Astrocyte (in vitro differentiated cells and primary cell): Measurements from ENCODE around the gene PRKG1. TPM values are rescaled to one million over a fixed set of nuclear protein-coding genes. Genes with fewer than 3 reads are reported as not detected.
"Not testable (repeated sequence)": the region's sequence is repeated elsewhere in the genome, so short reads cannot be mapped to it uniquely, and the experiment has no call there.

Source experiments
- DNase-seq: peaks from one replicate; pipeline ENCODE4 v3.0.0-alpha.2; 2010; ENCODE audit warnings: low read depth
- FAIRE-seq: peaks from 2 replicates; lab custom pipeline; 2011; peaks lifted over from hg19 to GRCh38; lab: Jason Lieb, UNC
- H2AFZ ChIP-seq: 2 replicates; pipeline ENCODE4 v1.6.0; 2012; ENCODE audit warnings: low read depth, low read length, inconsistent platforms
- H3K27ac ChIP-seq: 2 replicates; pipeline ENCODE4 v1.5.1; 2011; ENCODE audit warnings: low read depth, low read length, inconsistent platforms
- H3K27me3 ChIP-seq: 2 replicates; pipeline ENCODE4 v1.6.0; 2011; ENCODE audit warnings: low read length, inconsistent platforms; ENCODE audit not compliant: insufficient read depth
- H3K36me3 ChIP-seq: 2 replicates; pipeline ENCODE4 v1.5.1; 2011; ENCODE audit warnings: low read length, inconsistent platforms; ENCODE audit not compliant: insufficient read depth
- H3K4me1 ChIP-seq: 2 replicates; pipeline ENCODE4 v1.5.1; 2011; ENCODE audit warnings: low read length, inconsistent platforms; ENCODE audit not compliant: insufficient read depth
- H3K4me2 ChIP-seq: 2 replicates; pipeline ENCODE4 v1.6.0; 2012; ENCODE audit warnings: low read length, inconsistent platforms
- H3K4me3 ChIP-seq: 2 replicates; pipeline ENCODE4 v1.5.1; 2011; ENCODE audit warnings: low read depth, mild to moderate bottlenecking, low read length, inconsistent platforms; ENCODE audit not compliant: insufficient read depth
- H3K79me2 ChIP-seq: 2 replicates; pipeline ENCODE4 v1.6.0; 2012; ENCODE audit warnings: mild to moderate bottlenecking, low read length, inconsistent platforms; ENCODE audit not compliant: insufficient read depth
- H3K9ac ChIP-seq: 2 replicates; pipeline ENCODE4 v1.6.0; 2012; ENCODE audit warnings: mild to moderate bottlenecking, low read length, inconsistent platforms
- H3K9me3 ChIP-seq: 2 replicates; pipeline ENCODE4 v1.5.1; 2012; ENCODE audit warnings: low read depth, mild to moderate bottlenecking, low read length, inconsistent platforms; ENCODE audit not compliant: insufficient read depth
- H4K20me1 ChIP-seq: 2 replicates; pipeline ENCODE4 v1.6.0; 2012; ENCODE audit warnings: low read length, inconsistent platforms; ENCODE audit not compliant: insufficient read depth
- H3K27ac Mint-ChIP-seq: one replicate; pipeline ENCODE4 v1.8.0; 2021; ENCODE audit warnings: mild to moderate bottlenecking, mixed read lengths; ENCODE audit not compliant: unreplicated experiment
- H3K27me3 Mint-ChIP-seq: one replicate; pipeline ENCODE4 v1.8.0; 2021; ENCODE audit warnings: low read depth, mixed read lengths; ENCODE audit not compliant: unreplicated experiment
- H3K36me3 Mint-ChIP-seq: one replicate; pipeline ENCODE4 v1.8.0; 2021; ENCODE audit warnings: low read depth, mixed read lengths; ENCODE audit not compliant: unreplicated experiment
- H3K4me1 Mint-ChIP-seq: one replicate; pipeline ENCODE4 v1.8.0; 2021; ENCODE audit warnings: low read depth, mixed read lengths; ENCODE audit not compliant: unreplicated experiment
- H3K4me3 Mint-ChIP-seq: one replicate; pipeline ENCODE4 v1.8.0; 2021; ENCODE audit warnings: mild to moderate bottlenecking, moderate library complexity, mixed read lengths; ENCODE audit not compliant: unreplicated experiment
- H3K9me3 Mint-ChIP-seq: one replicate; pipeline ENCODE4 v1.8.0; 2021; ENCODE audit warnings: mild to moderate bottlenecking, mixed read lengths; ENCODE audit not compliant: unreplicated experiment
- EZH2 ChIP-seq: IDR thresholded peaks from 2 replicates; pipeline ENCODE4 v1.6.1; 2012; ENCODE audit warnings: mild to moderate bottlenecking, low read length, inconsistent platforms; ENCODE audit not compliant: insufficient read depth
- total RNA-seq: library from RNA; stranded (reverse); gene quantifications from 2 replicates; pipeline ENCODE4 v1.2.1, GENCODE V29; 2021
- TF ChIP-seq, protein P1 (sequence below): IDR thresholded peaks from 2 replicates; pipeline ENCODE4 v1.5.1; 2011; ENCODE audit warnings: low read depth, mild to moderate bottlenecking, inconsistent platforms, low read length, moderate library complexity; ENCODE audit not compliant: insufficient read depth

PRKG1 gene
- total RNA-seq, 1 donor from 2014 or later, result 3.1 TPM

GRCh38 chr10:52239771-52240170 is 1165.5 kb downstream of the PRKG1 start:
- H3K4me3 ChIP-seq, result no peak overlapping the region
- TF ChIP-seq EZH2, result no peak
- TF ChIP-seq, protein P1, sequence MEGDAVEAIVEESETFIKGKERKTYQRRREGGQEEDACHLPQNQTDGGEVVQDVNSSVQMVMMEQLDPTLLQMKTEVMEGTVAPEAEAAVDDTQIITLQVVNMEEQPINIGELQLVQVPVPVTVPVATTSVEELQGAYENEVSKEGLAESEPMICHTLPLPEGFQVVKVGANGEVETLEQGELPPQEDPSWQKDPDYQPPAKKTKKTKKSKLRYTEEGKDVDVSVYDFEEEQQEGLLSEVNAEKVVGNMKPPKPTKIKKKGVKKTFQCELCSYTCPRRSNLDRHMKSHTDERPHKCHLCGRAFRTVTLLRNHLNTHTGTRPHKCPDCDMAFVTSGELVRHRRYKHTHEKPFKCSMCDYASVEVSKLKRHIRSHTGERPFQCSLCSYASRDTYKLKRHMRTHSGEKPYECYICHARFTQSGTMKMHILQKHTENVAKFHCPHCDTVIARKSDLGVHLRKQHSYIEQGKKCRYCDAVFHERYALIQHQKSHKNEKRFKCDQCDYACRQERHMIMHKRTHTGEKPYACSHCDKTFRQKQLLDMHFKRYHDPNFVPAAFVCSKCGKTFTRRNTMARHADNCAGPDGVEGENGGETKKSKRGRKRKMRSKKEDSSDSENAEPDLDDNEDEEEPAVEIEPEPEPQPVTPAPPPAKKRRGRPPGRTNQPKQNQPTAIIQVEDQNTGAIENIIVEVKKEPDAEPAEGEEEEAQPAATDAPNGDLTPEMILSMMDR, result no peak
- H3K27ac ChIP-seq, result no peak overlapping the region
- no peaks in the 10 kb centered on the region for H3K9me3 Mint-ChIP-seq
- H3K36me3 Mint-ChIP-seq, result no peaks in the 10 kb centered on the region
- H3K9me3 ChIP-seq, result no peaks in the 10 kb centered on the region
- H3K79me2 ChIP-seq, result no peaks in the 10 kb centered on the region
- no peaks in the 10 kb centered on the region for H4K20me1 ChIP-seq
- no peak overlapping the region for H3K27ac Mint-ChIP-seq
- no peak for FAIRE-seq
- H3K4me1 Mint-ChIP-seq, result no peaks in the 10 kb centered on the region
- no peaks in the 10 kb centered on the region for H3K27me3 ChIP-seq
- no peak overlapping the region for H3K4me3 Mint-ChIP-seq
- no peaks in the 10 kb centered on the region for H3K36me3 ChIP-seq
- DNase-seq, result no peak
- H3K4me1 ChIP-seq, result no peaks in the 10 kb centered on the region
- H3K4me2 ChIP-seq, result no peak overlapping the region
- peaks cover 2% of the 10 kb centered on the region for H3K27me3 Mint-ChIP-seq
- H3K9ac ChIP-seq, result no peak overlapping the region
- H2AFZ ChIP-seq, result no peak overlapping the region

DNA sequence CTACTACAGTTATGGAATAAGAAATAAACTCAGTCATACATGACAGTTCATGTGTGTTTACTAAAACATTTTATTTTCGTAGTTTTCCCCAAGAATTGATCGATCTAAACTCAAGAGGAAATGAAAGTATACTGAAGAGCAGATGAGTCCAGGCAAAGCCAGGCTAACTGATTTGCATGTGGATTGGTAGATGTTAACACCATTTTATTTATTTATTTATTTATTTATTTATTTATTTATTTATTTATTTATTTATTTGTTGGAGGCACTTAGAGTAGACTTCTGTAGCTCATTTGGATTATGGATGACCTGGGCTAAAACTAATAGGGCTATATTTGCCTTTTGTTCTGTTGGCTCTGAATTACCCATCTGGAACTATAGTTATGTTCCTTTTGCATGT is 1171.3 kb downstream of the PRKG1 start:
- Histone ChIP-seq H3K36me3 (no peaks in the 10 kb centered on the region), H3K4me1 (no peaks in the 10 kb centered on the region), H3K4me2 (no peak overlapping the region), H3K9ac (no peak overlapping the region), H3K9me3 (no peaks in the 10 kb centered on the region), H2AFZ (no peak overlapping the region), H3K27me3 (no peaks in the 10 kb centered on the region), H4K20me1 (no peaks in the 10 kb centered on the region), H3K27ac (no peak overlapping the region), H3K4me3 (no peak overlapping the region), H3K79me2 (no peaks in the 10 kb centered on the region)
- DNase-seq (no peak), FAIRE-seq (no peak)
- no peaks in the 10 kb centered on the region for H3K4me1 Mint-ChIP-seq
- H3K4me3 Mint-ChIP-seq, result no peak overlapping the region
- TF ChIP-seq, protein P1, result no peak
- no peak for TF ChIP-seq EZH2
- H3K27ac Mint-ChIP-seq, result no peak overlapping the region
- H3K36me3 Mint-ChIP-seq, result no peaks in the 10 kb centered on the region
- peaks cover 2% of the 10 kb centered on the region for H3K27me3 Mint-ChIP-seq
- no peaks in the 10 kb centered on the region for H3K9me3 Mint-ChIP-seq

GRCh38 chr10:52247929-52248328 is 1173.6 kb downstream of the PRKG1 start:
- H3K9ac ChIP-seq, H3K4me1 ChIP-seq, FAIRE-seq, H3K4me3 Mint-ChIP-seq, H3K4me3 ChIP-seq, H3K27me3 Mint-ChIP-seq, H3K9me3 Mint-ChIP-seq, H3K9me3 ChIP-seq, H3K27me3 ChIP-seq, H3K36me3 Mint-ChIP-seq, H4K20me1 ChIP-seq, H3K27ac Mint-ChIP-seq, H3K4me2 ChIP-seq, H3K79me2 ChIP-seq, DNase-seq, H3K36me3 ChIP-seq, H2AFZ ChIP-seq, H3K4me1 Mint-ChIP-seq, H3K27ac ChIP-seq: not testable (repeated sequence)
